HG03097 (cell line): ENCODE data around the gene RBPMS2.
A peak's percentile ranks its signal among the peaks of the same experiment; 100 is the strongest.

Source experiments
- ATAC-seq: cut with Tn5 transposase; IDR thresholded peaks from one replicate; pipeline ENCODE4 v1.9.1; 2021; ENCODE audit not compliant: unreplicated experiment, low FRiP score

RBPMS2 gene

DNA sequence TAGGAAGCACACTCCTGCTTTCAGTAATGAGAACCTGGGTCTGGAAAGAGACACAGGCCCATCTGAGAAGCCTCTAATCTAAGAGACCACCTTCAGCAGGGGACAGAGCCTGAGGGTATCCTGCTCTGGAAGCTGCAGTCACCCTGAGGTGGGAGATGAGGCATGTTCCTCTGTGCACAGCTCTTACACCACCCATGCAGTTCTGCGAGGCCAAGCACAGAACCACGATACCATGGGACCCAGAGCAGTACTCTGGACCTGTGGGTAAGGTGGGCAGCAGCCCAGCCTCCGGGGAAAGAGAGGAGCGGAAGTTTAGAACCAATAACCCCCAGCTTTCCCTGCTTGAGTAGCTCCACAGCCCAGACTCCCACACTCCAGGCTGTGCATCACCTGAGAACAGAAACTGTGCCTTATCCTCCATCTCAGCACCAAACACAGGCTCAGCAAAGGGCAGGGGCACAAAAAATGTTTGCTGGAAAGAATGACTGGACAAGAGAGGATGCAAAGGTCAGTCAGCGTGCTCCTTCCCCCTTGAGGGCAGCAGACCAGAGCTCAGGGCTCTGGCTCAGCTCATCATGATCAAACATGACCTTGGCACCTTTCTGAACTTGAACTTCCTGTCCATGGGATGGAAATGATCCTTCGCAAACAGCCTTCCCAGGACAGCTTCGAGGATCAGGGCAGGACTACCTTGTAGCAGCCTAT, 43.1 kb downstream of the RBPMS2 start:
- ATAC-seq: no peak

DNA sequence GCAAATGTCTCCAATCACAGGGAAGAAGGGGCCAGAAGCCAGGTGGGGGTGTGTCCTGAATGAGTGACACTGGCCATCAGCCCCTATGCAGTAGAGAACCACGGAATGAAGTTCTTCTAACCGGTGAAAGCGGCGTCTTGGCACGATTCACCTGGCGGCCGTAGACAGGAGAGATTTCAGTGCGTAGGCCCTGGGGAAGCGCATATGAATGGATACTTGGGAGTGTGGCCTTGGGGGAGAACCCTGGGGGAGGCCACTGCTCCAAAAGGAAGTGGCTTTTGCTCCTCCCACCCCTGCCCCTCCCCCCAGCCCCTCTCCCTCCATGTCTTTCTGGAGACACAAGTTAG, 43.6 kb downstream of the RBPMS2 start:
- no peak for ATAC-seq

DNA sequence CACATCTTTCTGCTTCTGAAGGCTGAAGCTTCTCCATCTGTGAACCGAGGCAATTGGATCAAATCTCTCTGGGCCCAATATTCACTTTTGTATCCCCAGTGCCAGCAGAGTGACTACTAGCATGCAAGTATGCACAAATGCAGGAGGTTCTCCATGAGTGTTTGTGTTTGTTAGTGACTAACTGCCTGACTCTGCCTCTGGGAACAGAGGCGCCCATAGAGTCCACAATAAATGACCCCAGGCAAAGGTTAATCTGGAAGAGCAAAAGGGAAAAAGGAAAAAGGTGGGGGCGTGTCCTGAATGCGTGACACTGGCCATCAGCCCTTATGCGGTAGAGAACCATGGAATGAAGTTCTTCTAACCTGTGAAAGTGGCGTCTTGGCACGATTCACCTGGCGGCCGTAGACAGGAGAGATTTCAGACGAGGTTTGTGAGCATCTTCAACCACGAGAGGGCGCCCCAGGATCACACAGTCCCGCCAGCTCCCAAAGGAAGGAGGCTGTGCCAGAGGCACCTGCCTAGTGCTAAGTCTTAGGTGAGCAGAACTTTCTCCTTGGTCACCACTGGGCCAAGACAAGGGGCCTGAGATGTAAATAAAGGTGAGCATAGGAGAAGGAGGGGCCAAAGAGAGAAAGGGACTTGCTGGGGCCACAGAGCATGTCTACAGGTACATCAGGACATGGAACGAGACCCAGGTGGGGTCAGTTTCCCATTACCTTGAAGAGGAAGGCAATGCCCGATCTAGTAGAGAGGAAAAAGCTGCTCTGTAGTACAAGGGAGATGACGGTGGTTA, 44.2 kb downstream of the RBPMS2 start:
- ATAC-seq: no peak

DNA sequence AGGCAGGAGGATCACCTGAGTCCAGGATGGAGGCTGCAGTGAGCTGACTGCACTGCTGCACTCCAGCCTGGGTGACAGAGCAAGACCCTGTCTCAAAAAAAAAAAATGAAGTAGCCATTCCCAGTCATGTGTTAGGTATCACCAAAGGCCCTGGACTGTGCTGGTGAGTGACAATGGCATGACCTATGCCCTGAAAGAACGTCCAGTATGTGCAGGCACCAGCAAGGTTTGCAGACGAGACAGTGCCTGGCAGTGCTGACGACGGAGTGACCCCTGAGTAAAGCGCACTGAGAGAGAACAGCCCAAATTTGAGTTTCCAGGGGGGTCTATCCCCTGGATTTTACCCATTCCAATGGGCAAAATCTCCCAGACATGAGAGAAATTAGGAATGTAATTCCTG, 45.2 kb downstream of the RBPMS2 start:
- no peak for ATAC-seq

DNA sequence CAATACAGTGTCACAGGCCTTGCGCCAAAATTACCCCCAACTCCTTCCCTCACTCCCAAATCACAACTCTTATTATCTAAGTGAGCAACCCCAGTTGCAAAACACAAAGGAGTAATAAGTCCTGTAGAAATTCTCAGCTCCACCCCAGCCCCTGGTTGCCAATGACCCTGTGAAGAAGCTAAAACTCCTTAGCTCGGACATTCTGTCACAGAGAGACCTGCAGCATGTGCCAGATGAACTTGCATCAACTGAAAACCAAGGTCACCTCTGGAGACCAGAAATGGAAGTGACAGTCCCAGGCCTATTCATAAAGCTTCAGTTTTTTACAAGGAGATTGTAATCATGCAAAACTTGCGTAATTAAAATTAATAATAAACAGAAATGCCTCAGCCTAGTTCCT, 55.2 kb downstream of the RBPMS2 start:
- ATAC-seq: no peak

DNA sequence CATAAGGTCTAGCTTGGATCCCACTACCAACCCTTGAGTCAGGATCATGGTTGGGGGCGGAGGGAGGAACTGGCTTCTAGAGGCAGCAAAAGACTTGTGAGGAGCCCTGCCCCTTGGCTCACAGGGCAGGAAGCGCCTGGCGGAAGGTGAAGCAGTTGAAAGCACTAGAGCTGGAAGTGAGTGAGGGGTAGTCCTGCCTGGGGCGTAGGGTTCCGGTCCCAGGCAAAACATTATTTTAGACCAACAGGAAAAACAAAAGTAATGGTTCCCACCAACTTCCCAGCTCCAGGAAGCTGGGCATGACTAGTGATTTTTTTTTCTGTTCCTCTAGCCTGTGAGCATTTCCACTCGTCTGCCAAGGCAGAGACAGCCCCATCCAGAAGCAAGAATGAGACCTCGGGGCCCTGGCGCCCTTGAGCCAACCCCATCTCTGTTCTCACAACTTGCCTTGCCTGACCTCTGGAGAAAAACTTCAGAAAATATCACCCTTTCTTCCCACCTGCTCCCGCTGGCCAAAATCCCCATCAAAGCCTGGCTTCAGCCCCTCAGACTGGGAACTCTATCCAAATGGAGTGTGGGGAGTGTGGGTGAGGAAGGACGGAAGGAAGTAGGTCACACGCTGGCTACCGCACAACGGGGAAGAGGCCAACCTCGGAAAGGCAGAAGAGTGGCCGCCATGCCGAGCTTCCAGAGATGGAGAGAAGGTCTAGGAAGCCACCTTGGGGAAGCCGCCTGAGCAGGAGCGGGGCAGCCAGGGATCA, 57.5 kb downstream of the RBPMS2 start:
- ATAC-seq: no peak

DNA sequence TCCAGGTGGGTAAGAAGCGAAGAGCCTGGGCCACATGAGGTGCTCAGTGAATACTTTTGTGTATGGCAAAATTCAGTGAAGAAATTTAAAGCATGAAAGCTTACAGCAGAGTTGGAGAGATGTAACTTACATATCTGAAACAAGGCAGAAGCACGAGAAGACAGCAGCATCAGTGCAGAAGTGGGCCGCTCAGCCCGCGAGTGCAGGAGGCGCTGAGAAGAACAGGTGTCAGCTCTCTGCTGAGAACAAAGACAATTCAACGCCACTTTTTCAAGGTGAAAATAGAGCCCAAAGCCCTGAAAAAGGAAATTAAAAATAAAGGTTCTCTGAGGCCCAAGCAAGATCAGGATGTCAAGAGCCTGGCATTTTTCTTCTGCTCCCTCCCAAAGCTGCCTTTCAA, 58.3 kb downstream of the RBPMS2 start:
- no peak for ATAC-seq

DNA sequence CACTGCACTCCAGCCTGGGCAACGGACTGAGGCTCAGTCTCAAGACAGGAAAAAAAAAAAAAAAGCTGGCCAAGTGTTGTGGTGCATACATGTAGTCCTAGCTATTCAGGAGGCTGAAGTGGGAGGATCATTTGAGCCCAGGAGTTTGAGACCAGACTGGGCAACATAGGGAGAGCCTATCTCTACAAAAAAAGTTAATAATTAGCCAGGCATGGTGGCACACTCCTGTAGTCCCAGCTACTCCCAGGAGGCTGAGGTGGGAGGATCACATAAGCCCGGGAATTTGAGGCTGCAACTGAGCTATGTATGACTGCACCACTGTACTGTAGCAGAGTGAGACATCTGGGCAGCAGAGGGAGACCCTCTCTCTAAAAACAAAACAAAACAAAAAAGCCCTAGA, 58.9 kb downstream of the RBPMS2 start:
- ATAC-seq: no peak

DNA sequence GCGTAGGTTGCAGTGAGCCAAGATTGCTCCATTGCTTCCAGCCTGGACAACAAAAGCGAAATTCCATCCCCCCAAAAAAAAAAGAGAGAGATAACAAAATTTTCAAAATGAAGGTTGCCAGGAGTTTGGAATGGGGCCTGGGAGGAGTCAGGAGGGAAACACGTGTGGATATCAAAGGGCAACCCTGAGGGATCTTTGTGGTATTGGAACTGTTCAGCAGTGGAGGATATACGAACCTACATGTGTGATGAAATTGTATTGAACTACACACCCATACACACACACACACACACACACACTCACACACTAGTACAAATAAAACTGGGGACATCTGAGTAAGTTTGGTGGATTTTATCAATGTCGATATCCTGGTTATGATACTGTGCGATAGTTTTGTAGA, 61.8 kb downstream of the RBPMS2 start:
- no peak for ATAC-seq

DNA sequence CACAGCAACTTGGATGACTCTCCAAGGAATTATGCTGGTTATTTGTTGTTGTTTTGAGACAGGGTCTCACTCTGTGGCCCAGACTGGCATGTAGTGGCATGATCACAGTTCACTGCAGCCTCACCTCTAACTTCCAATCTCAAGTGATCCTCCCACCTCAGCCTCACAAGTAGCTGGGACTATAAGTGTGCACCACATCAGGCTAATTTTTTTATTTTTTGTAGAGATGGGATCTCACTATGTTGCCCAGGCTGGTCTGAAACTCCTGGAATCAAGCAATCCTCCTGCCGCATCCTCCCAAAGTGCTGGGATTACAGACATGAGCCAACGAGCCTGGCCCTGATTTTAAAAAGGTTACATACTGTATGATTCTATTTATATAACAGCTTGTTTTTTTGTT, 63.0 kb downstream of the RBPMS2 start:
- ATAC-seq: no peak

DNA sequence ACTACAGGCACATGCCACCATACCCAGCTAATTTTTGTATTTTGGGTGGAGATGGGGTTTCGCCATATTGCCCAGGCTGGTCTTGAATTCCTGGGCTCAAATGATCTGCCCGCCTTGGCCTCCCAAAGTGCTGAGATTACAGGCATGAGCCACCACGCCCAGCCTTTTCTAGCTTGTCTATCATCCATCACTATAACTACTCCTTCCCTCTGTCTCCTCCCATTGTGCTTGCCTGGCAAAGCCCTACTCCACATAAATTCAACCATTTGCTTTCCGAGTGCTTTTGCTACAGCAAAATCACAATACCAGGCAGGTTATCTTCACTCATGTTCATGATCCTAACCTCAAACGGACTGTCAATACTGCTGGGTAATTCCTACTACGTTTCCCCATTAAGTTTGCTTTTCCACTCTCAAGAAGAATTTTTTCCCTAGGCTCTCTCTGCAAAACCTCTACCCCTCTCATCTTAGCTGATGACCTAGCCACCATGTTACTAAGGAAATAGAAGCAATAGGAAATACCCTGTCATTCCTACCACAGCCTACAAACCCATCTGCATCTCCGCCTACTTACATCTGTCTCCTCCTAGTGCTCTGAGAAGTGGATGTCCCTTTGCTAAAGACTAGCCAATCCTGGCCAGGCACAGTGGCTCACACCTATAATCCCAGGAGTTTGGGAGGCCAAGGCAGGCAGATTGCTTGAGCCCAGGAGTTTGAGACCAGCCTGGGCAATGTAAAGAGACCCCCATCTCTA, 64.5 kb downstream of the RBPMS2 start:
- ATAC-seq: no peak

DNA sequence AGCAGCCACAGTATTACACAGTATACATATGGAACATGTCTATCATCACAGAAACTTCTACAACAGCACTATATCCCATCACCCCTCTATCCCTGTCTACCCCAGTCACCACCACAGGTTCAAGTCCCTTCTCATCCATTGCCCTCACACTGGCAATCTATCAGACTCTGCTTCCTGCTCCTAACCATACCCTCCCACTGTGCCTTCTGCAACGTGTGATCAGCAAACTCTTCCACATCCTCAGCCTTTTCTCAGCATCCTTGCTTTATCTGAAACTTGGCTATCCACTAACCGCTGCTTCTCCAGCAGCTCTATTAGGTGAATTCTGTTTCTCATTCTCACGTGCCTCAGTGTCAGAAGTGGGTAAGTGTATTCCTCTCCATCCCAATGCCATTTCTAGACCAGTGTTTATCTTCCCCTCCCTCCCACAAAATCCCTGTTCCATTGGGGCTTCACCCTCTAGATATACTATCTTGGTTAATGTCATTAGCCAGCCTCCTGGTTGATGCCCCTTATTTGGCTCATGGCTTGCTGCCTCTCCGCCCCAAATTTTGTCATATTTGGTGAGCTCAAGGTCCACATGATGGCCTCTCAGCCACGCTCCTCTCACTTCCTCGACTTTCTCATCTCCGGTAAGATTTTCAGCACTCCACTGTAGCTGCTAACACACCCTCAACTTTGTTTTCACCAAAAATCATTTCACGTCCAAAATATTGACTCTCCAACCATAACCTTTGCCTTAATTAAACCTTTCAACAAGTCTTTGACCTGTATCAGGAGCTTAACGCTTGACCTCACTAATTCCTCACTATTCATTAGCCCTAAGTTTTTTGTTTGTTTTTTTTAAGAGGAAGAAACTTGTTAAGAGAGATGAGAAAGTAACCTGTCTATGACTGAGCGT, 69.1 kb downstream of the RBPMS2 start:
- no peak for ATAC-seq

DNA sequence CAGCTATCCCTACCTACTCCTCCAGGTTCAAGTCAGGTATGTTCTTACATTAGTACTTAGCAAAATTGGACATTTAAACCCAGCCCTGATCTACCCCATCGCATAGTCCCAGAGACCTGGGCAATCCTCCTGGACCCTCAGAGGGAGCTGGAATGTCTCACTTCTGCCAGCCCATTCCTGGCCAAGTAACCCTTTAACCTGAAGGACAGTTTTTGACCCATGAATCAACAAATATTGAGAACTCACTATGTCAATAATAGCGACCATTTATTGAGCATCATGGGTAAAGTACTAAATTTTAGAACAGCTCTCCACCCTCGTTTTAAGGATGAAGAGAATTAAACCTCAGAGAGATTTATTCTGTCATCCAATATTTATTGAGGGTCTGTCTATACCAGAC, 70.4 kb downstream of the RBPMS2 start:
- ATAC-seq: no peak

DNA sequence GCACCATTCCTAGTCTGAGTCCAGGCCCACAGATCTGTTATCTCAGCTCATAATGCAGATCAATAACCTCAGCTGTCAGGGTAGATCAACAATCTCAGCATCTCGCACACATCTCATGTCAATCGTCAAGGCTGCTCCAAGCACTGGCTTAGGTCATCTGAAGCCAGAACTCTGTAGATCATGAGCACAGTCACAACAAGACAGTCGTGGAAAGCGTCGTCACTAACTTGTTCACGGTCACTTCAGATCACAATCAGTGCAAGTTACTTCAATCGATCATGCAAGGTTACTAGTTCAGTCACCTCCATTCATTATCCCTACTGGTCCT, 71.8 kb downstream of the RBPMS2 start:
- ATAC-seq: no peak

DNA sequence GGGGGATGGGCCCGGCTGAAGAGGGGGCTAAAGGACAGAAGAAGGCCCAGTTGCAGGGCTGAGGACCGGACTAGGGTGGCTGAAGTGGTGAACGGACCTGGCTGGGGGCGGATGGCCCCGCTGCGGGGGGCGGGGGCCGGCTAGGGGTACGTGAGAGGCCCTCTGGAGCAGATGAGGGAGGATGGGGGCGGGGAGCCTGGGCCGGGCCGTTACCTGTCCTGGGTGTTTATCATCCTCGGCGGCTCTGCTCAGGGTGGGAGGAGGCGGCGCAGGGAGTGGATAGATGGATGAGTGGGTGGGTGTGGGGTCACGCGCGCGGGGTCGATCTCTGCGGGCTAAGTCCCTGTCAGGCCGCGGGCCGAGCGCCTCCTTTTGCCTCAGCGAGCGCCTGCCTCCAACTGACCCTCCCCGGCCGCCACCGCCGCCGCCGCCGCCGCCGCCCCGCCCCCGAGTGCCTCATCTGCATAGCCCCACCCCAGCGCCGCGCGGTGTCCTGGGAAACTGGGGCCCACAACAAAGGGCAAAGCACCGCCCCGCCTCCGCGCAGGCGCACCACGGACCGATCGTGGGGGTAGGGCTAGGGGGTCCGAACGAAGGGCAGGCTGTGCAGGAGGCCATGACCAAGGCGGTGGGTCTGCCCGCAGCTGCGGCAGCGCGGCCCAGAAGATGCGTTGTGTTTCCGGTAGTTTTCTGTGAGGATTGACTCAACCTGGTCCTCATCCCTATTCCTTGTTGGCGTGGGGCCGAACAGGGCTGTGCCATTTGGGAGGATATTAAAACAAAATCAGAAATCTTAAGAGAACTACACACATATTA, 72.4 kb downstream of the RBPMS2 start:
- peak; percentile 66 for ATAC-seq

DNA sequence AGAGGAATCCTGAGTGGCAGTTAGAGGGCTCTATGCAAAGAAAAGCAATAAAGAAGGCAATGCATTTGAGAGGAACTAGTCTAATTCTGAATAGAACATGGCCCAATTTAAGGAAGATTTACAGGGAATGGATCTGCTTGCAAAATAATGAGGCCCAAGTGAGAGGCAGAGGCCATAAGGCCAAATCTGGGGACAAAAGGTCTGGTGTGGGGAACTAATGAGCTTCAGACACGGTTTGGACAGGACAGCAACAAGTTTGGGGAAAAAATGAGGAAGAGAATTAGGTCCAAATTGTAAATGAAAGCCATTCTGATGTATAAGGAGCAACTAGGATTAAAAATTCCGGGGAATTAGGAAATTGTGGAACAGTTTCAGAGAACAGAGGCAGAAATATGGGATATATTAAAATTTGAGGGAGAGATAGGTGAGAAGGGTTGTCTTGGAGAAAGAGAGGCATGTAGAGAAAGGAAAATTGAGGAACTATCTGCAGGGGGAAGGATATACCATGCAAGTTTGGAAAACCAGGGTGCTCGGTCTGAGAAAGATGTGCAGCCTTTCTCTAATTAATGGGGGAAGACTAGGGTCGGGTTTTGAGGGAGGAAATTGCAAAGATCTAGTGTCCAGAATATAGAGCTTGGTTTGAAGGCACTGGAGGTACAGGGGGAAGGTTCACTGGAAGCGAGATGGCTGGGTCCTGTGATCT, 73.8 kb downstream of the RBPMS2 start:
- ATAC-seq: no peak

DNA sequence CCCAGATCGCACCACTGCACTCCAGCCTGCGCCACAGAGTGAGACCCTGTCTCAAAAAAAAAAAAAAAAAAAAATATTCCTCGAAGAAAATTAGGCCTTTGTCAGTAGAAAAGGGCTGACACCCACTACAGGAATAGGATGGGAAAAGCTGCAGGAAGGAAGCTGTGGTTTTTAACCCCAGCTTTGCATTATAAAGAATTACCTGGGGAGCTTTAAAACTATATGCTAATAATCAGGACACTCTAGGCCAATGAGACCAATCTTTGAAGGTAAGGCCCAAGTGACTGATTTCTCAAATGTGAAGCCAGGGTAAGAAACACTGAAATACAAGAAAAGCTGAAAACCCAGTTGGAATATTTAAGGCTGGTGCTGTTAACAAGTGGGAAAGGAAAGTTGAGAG, 74.3 kb downstream of the RBPMS2 start:
- ATAC-seq: no peak

DNA sequence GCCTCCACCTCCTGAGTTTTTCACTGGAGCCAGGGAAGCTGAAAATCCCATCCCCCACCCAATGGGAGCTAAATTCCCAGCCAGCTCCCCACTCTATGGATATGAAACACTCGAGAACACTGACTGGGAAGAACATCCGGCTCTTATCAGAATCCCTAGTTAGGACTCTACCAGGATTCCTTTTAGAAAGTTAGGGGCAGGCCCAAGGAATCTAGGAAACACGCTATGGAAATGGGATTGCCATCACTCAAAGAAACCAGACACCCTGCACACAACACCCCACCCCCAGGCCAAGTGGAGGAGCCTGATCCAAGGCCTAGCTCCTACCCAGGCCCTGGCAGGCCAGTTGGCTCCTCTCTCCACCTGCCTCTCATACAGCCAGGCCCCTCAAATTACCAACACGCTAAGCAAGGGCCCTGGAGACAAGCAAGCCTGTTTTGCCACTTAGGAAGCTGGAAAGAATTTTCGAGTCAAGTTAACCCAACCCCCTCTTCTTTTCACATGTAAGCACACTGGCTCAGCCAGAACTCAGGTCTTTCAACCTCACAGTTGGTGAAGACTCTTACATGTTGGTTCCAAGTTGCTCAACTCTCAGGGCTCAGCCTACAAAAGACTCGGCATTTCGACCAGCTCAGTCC, 75.5 kb downstream of the RBPMS2 start:
- ATAC-seq: no peak
